ENCODE results near the gene NFIX. TPM values are rescaled to one million over a fixed set of nuclear protein-coding genes. Genes with fewer than 3 reads are reported as not detected.

Gene NFIX
- total and polyA plus RNA-seq, 2 of the 13 experiments (the other 11 are each of a cell fraction or from before 2014, with no cell fraction given) = 3.4 to 5.4 TPM

- peak; percentile 91 for TF ChIP-seq YEATS2 (CRISPR knock-in tag; IDR thresholded peaks at IDR 0.05; ENCODE audit: borderline replicate concordance)
- TF ChIP-seq HOXA5 (CRISPR knock-in tag; IDR thresholded peaks at IDR 0.05) = peak; percentile 71
- no peak for TF ChIP-seq ZNF224 (CRISPR knock-in tag; IDR thresholded peaks at IDR 0.05)
- peak; percentile 48; the same call in 1 of the 2 replicates for TF ChIP-seq ZSCAN21 (CRISPR knock-in tag; IDR thresholded peaks at IDR 0.05; ENCODE audit: borderline replicate concordance)
- no peak for TF ChIP-seq IRX3 (CRISPR knock-in tag; IDR thresholded peaks at IDR 0.05; ENCODE audit: borderline replicate concordance, low read depth)
- TF ChIP-seq ZNF550 (CRISPR knock-in tag; IDR thresholded peaks at IDR 0.05; ENCODE audit: borderline replicate concordance) = no peak
- TF ChIP-seq ZNF24 (IDR thresholded peaks at IDR 0.05) = no peak
- no peak; the same call in none of the 2 replicates for TF ChIP-seq BCL6 (CRISPR knock-in tag; IDR thresholded peaks at IDR 0.05)
- peak; percentile 91 for TF ChIP-seq MXD4 (CRISPR knock-in tag; IDR thresholded peaks at IDR 0.05)
- peak; percentile 89 for TF ChIP-seq POLR2G (IDR thresholded peaks at IDR 0.05; ENCODE audit: low read depth, low read length)
- 0 out of 2 replicates have a peak, but pooled peaks have one; percentile 43 for TF ChIP-seq ZNF180 (CRISPR knock-in tag; IDR thresholded peaks at IDR 0.05; ENCODE audit: borderline replicate concordance, low read depth)
- peak; percentile 81; the same call in 1 of the 2 replicates for TF ChIP-seq ZMYM2 (CRISPR knock-in tag; IDR thresholded peaks at IDR 0.05)
- TF ChIP-seq ZNF572 (CRISPR knock-in tag; IDR thresholded peaks at IDR 0.05) = no peak
- TF ChIP-seq BATF2 (CRISPR knock-in tag; IDR thresholded peaks at IDR 0.05) = no peak
- peak; percentile 85; the same call in 1 of the 2 replicates for TF ChIP-seq FIP1L1 (IDR thresholded peaks at IDR 0.05; ENCODE audit: borderline replicate concordance, insufficient read depth, low read depth, low read length)
- no peak for TF ChIP-seq RORA (CRISPR knock-in tag; IDR thresholded peaks at IDR 0.05)
- TF ChIP-seq RFX5 (IDR thresholded peaks at IDR 0.05; ENCODE audit: low read depth, low read length) = peak; percentile 70
- no peak for TF ChIP-seq STAG1 (CRISPR knock-in tag; IDR thresholded peaks at IDR 0.05)
- TF ChIP-seq CHCHD3 (CRISPR knock-in tag; IDR thresholded peaks at IDR 0.05) = peak; percentile 86
- no peak for TF ChIP-seq ZNF749 (CRISPR knock-in tag; IDR thresholded peaks at IDR 0.05; ENCODE audit: borderline replicate concordance)
- peak; percentile 34; the same call in 1 of the 2 replicates for TF ChIP-seq PPARG (CRISPR knock-in tag; conservative IDR thresholded peaks at IDR 0.05)
- TF ChIP-seq MLX (CRISPR knock-in tag; IDR thresholded peaks at IDR 0.05) = peak; percentile 85
- TF ChIP-seq, protein P1, sequence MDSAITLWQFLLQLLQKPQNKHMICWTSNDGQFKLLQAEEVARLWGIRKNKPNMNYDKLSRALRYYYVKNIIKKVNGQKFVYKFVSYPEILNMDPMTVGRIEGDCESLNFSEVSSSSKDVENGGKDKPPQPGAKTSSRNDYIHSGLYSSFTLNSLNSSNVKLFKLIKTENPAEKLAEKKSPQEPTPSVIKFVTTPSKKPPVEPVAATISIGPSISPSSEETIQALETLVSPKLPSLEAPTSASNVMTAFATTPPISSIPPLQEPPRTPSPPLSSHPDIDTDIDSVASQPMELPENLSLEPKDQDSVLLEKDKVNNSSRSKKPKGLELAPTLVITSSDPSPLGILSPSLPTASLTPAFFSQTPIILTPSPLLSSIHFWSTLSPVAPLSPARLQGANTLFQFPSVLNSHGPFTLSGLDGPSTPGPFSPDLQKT (CRISPR knock-in tag; IDR thresholded peaks at IDR 0.05; ENCODE audit: borderline replicate concordance) = peak; percentile 81; the same call in 1 of the 2 replicates
- no peak for TF ChIP-seq ZNF432 (CRISPR knock-in tag; IDR thresholded peaks at IDR 0.05; ENCODE audit: borderline replicate concordance)
- 0 out of 2 replicates have a peak, but pooled peaks have one; percentile 50 for TF ChIP-seq SRY (CRISPR knock-in tag; IDR thresholded peaks at IDR 0.05)
- TF ChIP-seq ZNF513 (CRISPR knock-in tag; conservative IDR thresholded peaks at IDR 0.05) = peak; percentile 77; the same call in 1 of the 2 replicates
- peak; percentile 79 for TF ChIP-seq ZFY (CRISPR knock-in tag; IDR thresholded peaks at IDR 0.05)
- TF ChIP-seq SAFB2 (CRISPR knock-in tag; IDR thresholded peaks at IDR 0.05; ENCODE audit: borderline replicate concordance, low read depth) = no peak
These were observed 49.7 kb upstream of the NFIX start, which contains the start of gene RAD23A (continued) for GRCh38 chr19:12945479-12946091.
